Adrenal gland (tissue), 5 donors: Measurements from ENCODE around the gene SPTB.

Source experiments
- POLR2A ChIP-seq, 2 donors: fragments of 450-650 bp; IDR thresholded peaks; one replicate each; pipeline ENCODE4 v1.6.1; 2017; ENCODE audit warnings: antibody characterized with exemption in 2 of 2, mild to moderate bottlenecking in 2 of 2, moderate library complexity in 1 of 2
- TF ChIP-seq, protein P1 (sequence below), 6 experiments: fragments of 450-650 bp in 4 of 6; fragments of 200-600 bp in 2 of 6; sonication (generic) in 1 of 6; IDR thresholded peaks; 1 replicate in 5 of 6; 2 replicates in 1 of 6; pipeline versions ENCODE4 v1.5.1 to v1.8.0; 2016 to 2021; ENCODE audit warnings: antibody characterized with exemption in 6 of 6, mild to moderate bottlenecking in 2 of 6, moderate library complexity in 1 of 6
- donor health status: DM: no; HTN: no; CAD: no.

DNA sequence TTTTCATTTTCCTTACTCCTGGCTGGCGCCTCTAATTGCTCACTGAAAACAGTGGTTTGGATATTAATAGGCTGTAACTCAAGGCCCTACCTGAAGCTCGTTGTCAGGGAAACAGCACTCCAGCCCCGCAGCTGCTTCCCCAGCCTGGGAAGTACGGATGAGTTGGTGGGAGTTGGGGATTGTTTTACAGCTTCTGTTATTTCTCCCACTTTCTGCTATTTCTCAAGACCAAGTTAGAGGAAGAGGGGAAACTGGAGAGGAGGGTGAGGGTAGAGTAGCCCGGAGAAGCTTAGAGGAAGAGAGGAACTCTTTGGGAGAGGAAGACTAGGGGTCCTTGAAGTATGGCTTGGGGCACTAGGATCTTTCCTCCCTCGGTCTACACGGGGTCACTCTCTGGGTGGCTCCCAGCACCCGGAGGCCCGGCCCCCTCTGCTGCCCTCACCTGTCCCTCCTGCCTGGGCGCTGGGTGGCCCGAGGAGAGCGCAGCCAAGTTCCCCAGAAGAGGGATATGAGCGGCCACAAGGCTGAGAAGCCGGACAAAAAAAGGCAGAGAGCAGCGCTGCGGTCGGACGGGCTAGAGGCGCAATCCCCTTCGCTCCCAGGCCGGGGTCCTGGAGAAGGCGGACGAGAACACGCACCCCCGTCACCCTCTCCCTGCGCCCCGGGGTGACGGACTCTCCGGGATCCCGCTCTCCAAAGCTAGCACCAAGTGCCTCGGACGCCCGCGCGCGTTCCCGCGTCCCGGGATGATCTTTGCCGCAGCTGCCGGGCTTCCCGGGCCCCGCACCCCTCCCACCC, 671 bp downstream of the SPTB start:
- TF ChIP-seq, protein P1, sequence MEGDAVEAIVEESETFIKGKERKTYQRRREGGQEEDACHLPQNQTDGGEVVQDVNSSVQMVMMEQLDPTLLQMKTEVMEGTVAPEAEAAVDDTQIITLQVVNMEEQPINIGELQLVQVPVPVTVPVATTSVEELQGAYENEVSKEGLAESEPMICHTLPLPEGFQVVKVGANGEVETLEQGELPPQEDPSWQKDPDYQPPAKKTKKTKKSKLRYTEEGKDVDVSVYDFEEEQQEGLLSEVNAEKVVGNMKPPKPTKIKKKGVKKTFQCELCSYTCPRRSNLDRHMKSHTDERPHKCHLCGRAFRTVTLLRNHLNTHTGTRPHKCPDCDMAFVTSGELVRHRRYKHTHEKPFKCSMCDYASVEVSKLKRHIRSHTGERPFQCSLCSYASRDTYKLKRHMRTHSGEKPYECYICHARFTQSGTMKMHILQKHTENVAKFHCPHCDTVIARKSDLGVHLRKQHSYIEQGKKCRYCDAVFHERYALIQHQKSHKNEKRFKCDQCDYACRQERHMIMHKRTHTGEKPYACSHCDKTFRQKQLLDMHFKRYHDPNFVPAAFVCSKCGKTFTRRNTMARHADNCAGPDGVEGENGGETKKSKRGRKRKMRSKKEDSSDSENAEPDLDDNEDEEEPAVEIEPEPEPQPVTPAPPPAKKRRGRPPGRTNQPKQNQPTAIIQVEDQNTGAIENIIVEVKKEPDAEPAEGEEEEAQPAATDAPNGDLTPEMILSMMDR (IDR thresholded peaks at IDR 0.05): no peak
- no peak for TF ChIP-seq POLR2A (IDR thresholded peaks at IDR 0.05)
